ENCODE data around the gene SIAH1.

The SIAH1 gene

DNA sequence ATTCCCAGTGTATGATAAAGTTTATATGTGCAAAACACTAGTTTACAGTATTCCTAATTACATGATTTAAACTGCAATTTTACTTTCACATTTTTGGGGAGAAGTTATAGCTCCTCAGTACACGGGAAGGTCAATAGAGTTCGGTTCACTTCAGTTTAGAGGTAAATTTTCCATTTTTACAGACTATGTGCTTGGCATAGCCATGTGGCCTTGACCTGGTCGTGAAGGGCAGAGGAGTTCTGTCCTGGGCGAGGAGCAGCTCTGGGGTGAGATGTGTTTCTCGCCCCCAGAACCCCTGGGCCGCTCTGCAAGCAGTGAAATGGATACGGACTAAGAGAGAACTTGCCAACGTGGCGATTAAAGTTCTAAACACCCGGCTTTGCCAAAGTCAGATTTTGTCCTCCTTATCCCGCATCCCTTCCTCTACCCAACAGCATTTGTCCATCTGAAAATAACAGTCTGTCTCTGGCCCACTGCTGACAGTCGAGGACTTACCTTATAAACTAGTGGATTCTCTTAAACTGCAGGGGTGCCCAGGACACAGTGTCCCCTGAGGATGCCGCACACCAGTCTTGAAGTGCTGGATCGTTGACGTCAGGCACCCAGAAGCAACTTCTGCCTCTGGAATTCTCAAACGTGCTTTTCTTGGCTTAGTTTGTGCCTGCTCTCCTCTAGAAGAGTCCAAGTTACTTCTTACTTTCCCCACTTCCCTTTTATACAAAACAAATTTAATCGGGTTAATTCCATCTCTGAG lies 1.5 kb upstream of the SIAH1 start:
- TF ChIP-seq, protein P1, sequence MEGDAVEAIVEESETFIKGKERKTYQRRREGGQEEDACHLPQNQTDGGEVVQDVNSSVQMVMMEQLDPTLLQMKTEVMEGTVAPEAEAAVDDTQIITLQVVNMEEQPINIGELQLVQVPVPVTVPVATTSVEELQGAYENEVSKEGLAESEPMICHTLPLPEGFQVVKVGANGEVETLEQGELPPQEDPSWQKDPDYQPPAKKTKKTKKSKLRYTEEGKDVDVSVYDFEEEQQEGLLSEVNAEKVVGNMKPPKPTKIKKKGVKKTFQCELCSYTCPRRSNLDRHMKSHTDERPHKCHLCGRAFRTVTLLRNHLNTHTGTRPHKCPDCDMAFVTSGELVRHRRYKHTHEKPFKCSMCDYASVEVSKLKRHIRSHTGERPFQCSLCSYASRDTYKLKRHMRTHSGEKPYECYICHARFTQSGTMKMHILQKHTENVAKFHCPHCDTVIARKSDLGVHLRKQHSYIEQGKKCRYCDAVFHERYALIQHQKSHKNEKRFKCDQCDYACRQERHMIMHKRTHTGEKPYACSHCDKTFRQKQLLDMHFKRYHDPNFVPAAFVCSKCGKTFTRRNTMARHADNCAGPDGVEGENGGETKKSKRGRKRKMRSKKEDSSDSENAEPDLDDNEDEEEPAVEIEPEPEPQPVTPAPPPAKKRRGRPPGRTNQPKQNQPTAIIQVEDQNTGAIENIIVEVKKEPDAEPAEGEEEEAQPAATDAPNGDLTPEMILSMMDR (IDR thresholded peaks at IDR 0.05) = no peak
- TF ChIP-seq ZFX (IDR thresholded peaks at IDR 0.05; ENCODE audit: borderline replicate concordance) = no peak
- no peak overlapping the region for H3K27ac ChIP-seq

DNA sequence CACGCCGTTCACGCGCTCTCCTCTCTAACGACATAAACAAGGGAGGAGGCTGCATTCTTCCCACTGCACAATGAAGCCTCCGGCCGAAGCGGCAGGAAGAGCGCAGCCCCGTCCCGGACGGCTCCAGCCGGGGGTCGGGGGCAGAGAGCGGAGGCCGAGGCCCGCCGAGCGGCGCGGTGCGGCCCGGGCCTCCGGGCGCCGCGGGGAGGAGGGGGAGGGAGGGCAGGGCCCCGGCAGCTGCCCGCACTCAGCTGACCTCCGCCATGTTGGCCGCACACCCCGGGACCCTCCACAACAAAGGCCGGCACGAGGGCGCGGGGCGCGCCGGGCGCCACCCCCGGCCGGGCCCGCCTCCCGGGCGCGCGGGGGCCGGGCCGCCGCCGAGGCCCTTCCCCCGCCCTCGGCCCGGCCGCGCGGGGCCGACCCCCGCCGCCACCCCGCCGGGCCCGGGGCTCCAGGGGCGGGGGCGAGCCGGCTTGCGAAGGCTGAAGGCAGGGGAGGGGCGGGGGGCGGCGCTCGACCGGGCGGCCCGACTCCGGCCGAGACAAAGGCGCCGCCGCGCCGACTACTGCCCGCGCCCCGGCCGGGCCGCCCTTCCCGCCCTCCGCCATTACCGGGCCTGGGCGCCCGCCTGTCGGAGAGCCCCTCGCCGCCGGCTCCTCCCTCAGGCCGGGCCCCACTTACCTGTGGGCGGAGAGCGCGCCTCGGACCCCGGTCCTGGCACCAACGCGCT lies 527 bp downstream of the SIAH1 start:
- TF ChIP-seq ZFX (IDR thresholded peaks at IDR 0.05; ENCODE audit: borderline replicate concordance) = no peak
- TF ChIP-seq, protein P1 (IDR thresholded peaks at IDR 0.05) = no peak
- peak overlapping the region; percentile 94 for H3K27ac ChIP-seq

DNA sequence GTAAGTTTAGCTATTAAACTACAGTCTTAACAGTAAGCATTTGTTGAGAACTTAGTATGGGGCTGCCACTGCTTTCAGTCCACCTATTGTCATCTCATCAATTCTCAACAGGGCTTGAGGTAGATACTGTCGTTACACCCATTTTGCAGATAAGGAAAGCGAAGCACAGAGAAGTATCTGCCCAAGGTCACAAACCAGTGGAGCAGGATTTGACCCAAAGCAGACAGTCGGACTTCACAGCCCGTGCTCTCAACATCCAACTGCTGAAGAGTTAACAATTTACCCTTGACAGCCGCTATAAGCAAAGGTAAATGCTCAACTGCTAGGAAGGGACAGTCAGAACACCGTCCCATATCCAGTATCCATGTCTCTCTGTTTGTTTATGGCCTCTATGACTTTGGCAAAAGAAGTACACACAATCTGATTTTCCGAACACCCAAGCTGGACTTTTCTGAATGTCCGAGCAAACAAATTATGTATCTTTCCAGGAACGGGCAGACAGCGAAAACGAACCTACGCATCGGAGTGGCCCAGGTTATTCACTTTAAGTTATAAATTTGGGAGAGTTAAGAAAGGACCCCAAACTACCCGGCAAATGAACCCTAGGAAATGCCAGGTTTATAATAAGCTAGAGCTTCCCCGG lies 1.2 kb downstream of the SIAH1 start:
- TF ChIP-seq, protein P1 (IDR thresholded peaks at IDR 0.05) = no peak
- TF ChIP-seq ZFX (IDR thresholded peaks at IDR 0.05; ENCODE audit: borderline replicate concordance) = no peak
- peak overlapping the region; percentile 94 for H3K27ac ChIP-seq

DNA sequence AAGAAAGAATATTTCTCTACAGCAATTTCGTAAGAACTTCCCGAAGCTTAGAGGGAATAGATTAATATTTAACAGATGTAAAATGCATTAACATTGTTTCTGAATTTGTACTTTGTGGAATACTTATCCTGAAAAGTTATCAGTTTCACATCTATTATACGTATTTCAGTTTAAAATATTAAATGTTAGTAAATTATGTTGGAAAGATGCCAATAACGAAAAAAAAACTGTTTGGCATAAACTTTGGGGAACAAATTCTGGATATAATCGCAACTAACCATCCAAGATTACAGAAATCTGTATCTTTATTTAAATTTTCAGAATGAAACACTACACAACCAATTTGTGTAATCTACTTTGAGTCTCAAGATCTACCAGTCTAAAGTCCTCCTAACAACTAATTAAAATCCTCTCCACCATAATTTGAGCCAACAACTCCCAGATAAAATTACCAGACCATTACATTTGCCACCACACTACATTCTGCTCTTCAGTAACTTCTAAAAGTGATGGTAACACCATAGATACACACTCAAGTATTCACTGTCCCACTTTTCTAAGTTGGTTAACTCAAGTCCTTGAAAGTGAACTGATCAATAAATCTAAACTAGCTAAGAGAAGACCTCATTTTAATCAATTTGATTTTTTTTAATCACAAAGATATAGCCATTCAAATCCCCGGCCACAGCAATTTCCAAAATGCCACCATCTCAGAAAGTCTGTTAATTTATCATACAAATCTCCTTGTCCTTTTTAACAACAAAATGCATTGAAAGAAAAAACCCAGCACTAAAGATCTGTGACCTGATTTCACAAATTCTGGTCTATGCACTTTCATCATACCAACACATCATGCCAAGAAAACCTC lies 2.0 kb downstream of the SIAH1 start:
- peak overlapping the region; percentile 94 for H3K27ac ChIP-seq
- no peak for TF ChIP-seq ZFX (IDR thresholded peaks at IDR 0.05; ENCODE audit: borderline replicate concordance)
- TF ChIP-seq, protein P1 (IDR thresholded peaks at IDR 0.05) = no peak

DNA sequence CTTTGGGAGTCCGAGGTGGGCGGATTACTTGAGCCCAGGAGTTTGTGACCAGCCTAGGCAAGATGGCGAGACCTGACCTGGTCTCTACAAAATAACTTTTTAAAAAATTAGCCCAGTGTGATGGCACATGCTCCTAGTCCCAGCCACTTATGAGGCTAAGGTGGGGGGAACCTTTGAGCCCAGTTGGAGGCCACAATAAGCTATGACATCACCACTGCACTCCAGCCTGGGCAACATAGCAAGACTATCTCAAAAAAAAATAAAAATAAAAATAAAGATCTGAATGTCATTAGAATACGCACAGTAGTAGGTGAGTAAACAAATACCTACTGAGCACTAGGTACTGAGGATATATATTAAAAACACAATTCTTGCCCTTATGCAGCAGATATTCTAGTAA lies 3.1 kb downstream of the SIAH1 start:
- no peak for TF ChIP-seq ZFX (IDR thresholded peaks at IDR 0.05; ENCODE audit: borderline replicate concordance)
- TF ChIP-seq, protein P1 (IDR thresholded peaks at IDR 0.05) = no peak
- H3K27ac ChIP-seq = no peak overlapping the region

- H3K27ac ChIP-seq = no peak overlapping the region
- TF ChIP-seq ZFX (IDR thresholded peaks at IDR 0.05; ENCODE audit: borderline replicate concordance) = no peak
- TF ChIP-seq, protein P1 (IDR thresholded peaks at IDR 0.05) = no peak
Observed at GRCh38 chr16:48381201-48381600, 4.0 kb downstream of the SIAH1 start.
